ENCODE results near the gene SFSWAP.
A peak's percentile ranks its signal among the peaks of the same experiment; 100 is the strongest.
"Not testable (repeated sequence)": the region's sequence is repeated elsewhere in the genome, so short reads cannot be mapped to it uniquely, and the experiment has no call there.

Gene SFSWAP

GRCh38 chr12:131710464-131711457 lies at the start of gene SFSWAP:
SFSWAP (plus strand) TSS chr12:131711090; CDS start chr12:131711230, 140 bp downstream.
- H3K9ac ChIP-seq = peak within 1 kb of the TSS; percentile 99
- H3K4me3 ChIP-seq = peak within 1 kb of the TSS; percentile 96
- no peaks in the 10 kb centered on the region for H3K27me3 ChIP-seq
- peaks cover 25% of the 10 kb centered on the region for H3K4me1 ChIP-seq
- peaks cover 33% of the 10 kb centered on the region for H4K20me1 ChIP-seq
- TF ChIP-seq Cebpa-rat (IDR thresholded peaks at IDR 0.05) = no peak
- H3K4me2 ChIP-seq = peak within 1 kb of the TSS; percentile 95
- H3K36me3 ChIP-seq = peaks cover 27% of the 10 kb centered on the region
- H3K27ac ChIP-seq = peak within 1 kb of the TSS; percentile 100
- no peaks in the 10 kb centered on the region for H3K9me3 ChIP-seq

- peaks cover 25% of the 10 kb centered on the region for H3K27me3 ChIP-seq
- not testable (repeated sequence) for H3K4me3 ChIP-seq, H3K27ac ChIP-seq, H3K4me1 ChIP-seq, H3K4me2 ChIP-seq, H3K9me3 ChIP-seq, H3K9ac ChIP-seq, H3K36me3 ChIP-seq, H4K20me1 ChIP-seq
These were observed 49.5 kb upstream of the SFSWAP start for GRCh38 chr12:131661170-131661985.

- not testable (repeated sequence) for H4K20me1 ChIP-seq, H3K4me2 ChIP-seq, H3K9ac ChIP-seq, H3K27ac ChIP-seq, H3K36me3 ChIP-seq, H3K9me3 ChIP-seq, H3K4me3 ChIP-seq, H3K4me1 ChIP-seq
- peaks cover 25% of the 10 kb centered on the region for H3K27me3 ChIP-seq
These were observed 49.0 kb upstream of the SFSWAP start for GRCh38 chr12:131661986-131662288.

GRCh38 chr12:131662346-131662745 lies 48.5 kb upstream of the SFSWAP start:
- H4K20me1 ChIP-seq, H3K36me3 ChIP-seq, H3K4me1 ChIP-seq, H3K9me3 ChIP-seq, H3K27ac ChIP-seq, H3K4me2 ChIP-seq, H3K4me3 ChIP-seq, H3K9ac ChIP-seq: not testable (repeated sequence)
- peaks cover 25% of the 10 kb centered on the region for H3K27me3 ChIP-seq

- not testable (repeated sequence) for H3K4me3 ChIP-seq, H3K4me1 ChIP-seq, H3K4me2 ChIP-seq, H3K9me3 ChIP-seq, H3K9ac ChIP-seq, H3K27ac ChIP-seq, H3K36me3 ChIP-seq, H4K20me1 ChIP-seq
- peaks cover 13% of the 10 kb centered on the region for H3K27me3 ChIP-seq
These were observed 45.2 kb upstream of the SFSWAP start for GRCh38 chr12:131665666-131666065.

- H3K4me1 ChIP-seq = not testable (repeated sequence)
These were observed 44.4 kb upstream of the SFSWAP start for GRCh38 chr12:131666486-131666885.

GRCh38 chr12:131666978-131667601 lies 43.8 kb upstream of the SFSWAP start:
- not testable (repeated sequence) for H3K27ac ChIP-seq, H3K36me3 ChIP-seq, H3K9ac ChIP-seq, H3K4me1 ChIP-seq, H3K9me3 ChIP-seq, H4K20me1 ChIP-seq, H3K4me2 ChIP-seq, H3K27me3 ChIP-seq, H3K4me3 ChIP-seq

More at GRCh38 chr12:131666486-131666885, 44.4 kb upstream of the SFSWAP start:
- H3K27ac ChIP-seq, H3K27me3 ChIP-seq, H3K4me3 ChIP-seq, H3K4me2 ChIP-seq, H3K36me3 ChIP-seq, H3K9ac ChIP-seq, H3K9me3 ChIP-seq, H4K20me1 ChIP-seq: not testable (repeated sequence)

GRCh38 chr12:131671276-131671675 lies 39.6 kb upstream of the SFSWAP start:
- H3K36me3 ChIP-seq = no peaks in the 10 kb centered on the region
- no peak overlapping the region for H3K4me3 ChIP-seq
- H3K9me3 ChIP-seq = peaks cover 3% of the 10 kb centered on the region; the same call in 1 of the 2 replicates
- no peak for TF ChIP-seq Cebpa-rat (IDR thresholded peaks at IDR 0.05)
- no peak overlapping the region for H3K27ac ChIP-seq
- no peaks in the 10 kb centered on the region for H3K4me1 ChIP-seq
- no peaks in the 10 kb centered on the region for H3K27me3 ChIP-seq
- H3K9ac ChIP-seq = no peak overlapping the region
- no peak overlapping the region for H3K4me2 ChIP-seq
- no peaks in the 10 kb centered on the region for H4K20me1 ChIP-seq

GRCh38 chr12:131671871-131672270 lies 39.0 kb upstream of the SFSWAP start:
- Histone ChIP-seq H3K4me1 (no peaks in the 10 kb centered on the region), H3K27me3 (no peaks in the 10 kb centered on the region), H3K9ac (no peak overlapping the region), H4K20me1 (no peaks in the 10 kb centered on the region), H3K36me3 (no peaks in the 10 kb centered on the region), H3K4me3 (no peak overlapping the region), H3K4me2 (no peak overlapping the region), H3K27ac (no peak overlapping the region), H3K9me3 (peaks cover 3% of the 10 kb centered on the region; the same call in 1 of the 2 replicates)
- no peak for TF ChIP-seq Cebpa-rat (IDR thresholded peaks at IDR 0.05)

Data from BLaER1 (cell line).